Mammary epithelial cell (primary cell): ENCODE measurements around the gene AHDC1.

Source experiments
- CTCF ChIP-seq, 2 donors: IDR thresholded peaks in 1 of 2; conservative IDR thresholded peaks in 1 of 2; 2 replicates each; pipeline ENCODE4 v1.5.1; 2011 to 2012; ENCODE audit warnings: inconsistent platforms in 2 of 2, low read length in 2 of 2, mild to moderate bottlenecking in 2 of 2, control low read depth in 1 of 2, low read depth in 1 of 2; ENCODE audit not compliant: insufficient read depth in 1 of 2; ENCODE audit errors: extremely low read depth in 1 of 2
- EZH2 ChIP-seq: IDR thresholded peaks from 2 replicates; pipeline ENCODE4 v1.6.1; 2012; ENCODE audit warnings: low read length, inconsistent platforms, borderline replicate concordance

DNA sequence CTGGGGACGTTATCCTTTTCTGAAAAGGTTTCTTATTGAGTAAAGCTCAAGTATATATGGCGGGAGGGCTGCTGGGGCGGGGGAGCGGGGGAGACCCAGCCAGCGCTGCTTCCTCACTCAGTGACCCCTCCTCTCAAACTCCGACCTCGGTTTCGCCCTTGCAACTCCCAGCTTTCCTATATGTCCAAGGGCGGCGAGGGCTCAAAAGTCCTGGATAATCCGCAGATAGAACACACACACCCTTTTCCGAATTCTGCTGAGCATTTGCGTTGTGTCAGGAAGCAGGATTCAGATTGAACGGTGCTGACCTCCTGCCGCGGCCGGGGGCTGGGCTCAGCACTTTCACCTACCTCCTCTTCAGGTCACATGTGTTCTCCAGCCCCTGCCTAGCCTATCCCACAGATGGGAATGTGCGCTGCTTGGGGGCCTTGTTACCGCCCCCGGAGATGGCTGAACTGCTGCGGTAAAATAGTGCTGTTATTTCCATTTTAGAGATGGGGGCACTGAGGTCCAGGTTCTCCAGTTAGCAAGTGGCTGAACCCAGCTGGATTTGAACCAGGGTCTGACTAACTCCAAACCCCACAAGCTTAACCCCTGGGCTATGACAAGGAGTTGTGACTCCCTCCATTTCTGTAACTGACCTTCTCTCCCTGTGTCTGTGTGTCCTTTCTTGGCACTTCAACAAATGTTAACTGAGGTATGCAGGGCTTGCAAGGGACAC is 795 bp upstream of the AHDC1 start:
- no peak for TF ChIP-seq CTCF (conservative IDR thresholded peaks at IDR 0.05 in 1 of 2, IDR thresholded peaks at IDR 0.05 in 1 of 2; ENCODE audit: extremely low read depth in 1 of 2, insufficient read depth in 1 of 2, low read depth in 1 of 2, low read length in 2 of 2)
- no peak for TF ChIP-seq EZH2
